Measurements from ENCODE around the gene RABIF.

DNA sequence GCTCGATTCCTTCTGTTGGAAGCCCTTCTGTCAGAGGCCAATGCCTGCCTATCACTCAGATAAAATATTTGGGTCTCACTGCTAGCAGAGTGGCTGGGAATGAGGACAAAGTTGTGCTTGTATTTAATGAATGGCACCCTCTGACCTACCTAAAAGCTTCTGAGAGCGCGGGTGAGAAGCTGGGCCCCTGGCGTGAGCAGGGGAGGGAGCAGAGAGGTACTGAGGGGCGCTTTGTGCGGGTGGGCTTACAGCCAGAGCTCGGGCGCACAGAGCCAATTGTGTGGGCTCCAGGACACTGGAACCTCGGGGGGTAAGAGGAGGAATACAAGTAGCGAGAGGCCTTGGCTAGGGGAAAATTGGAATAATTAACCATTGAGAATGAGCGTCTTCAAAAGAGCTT lies 45.9 kb downstream of the RABIF start:
- TF ChIP-seq, protein P1, sequence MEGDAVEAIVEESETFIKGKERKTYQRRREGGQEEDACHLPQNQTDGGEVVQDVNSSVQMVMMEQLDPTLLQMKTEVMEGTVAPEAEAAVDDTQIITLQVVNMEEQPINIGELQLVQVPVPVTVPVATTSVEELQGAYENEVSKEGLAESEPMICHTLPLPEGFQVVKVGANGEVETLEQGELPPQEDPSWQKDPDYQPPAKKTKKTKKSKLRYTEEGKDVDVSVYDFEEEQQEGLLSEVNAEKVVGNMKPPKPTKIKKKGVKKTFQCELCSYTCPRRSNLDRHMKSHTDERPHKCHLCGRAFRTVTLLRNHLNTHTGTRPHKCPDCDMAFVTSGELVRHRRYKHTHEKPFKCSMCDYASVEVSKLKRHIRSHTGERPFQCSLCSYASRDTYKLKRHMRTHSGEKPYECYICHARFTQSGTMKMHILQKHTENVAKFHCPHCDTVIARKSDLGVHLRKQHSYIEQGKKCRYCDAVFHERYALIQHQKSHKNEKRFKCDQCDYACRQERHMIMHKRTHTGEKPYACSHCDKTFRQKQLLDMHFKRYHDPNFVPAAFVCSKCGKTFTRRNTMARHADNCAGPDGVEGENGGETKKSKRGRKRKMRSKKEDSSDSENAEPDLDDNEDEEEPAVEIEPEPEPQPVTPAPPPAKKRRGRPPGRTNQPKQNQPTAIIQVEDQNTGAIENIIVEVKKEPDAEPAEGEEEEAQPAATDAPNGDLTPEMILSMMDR (IDR thresholded peaks at IDR 0.05 in 8 of 11, conservative IDR thresholded peaks at IDR 0.05 in 3 of 11) = no peak
- TF ChIP-seq POLR2A (IDR thresholded peaks at IDR 0.05) = no peak
- no peak for TF ChIP-seq POLR2AphosphoS5 (IDR thresholded peaks at IDR 0.05)

All from spleen (tissue), 7 donors.